GM19043 (cell line): ENCODE data around the gene ZNF488.
"Not testable (repeated sequence)": the region's sequence is repeated elsewhere in the genome, so short reads cannot be mapped to it uniquely, and the experiment has no call there.

ENCODE experiments used
- ATAC-seq: cut with Tn5 transposase; IDR thresholded peaks from one replicate; pipeline ENCODE4 v1.9.1; 2021; ENCODE audit warnings: low read depth; ENCODE audit not compliant: unreplicated experiment

ZNF488 gene

DNA sequence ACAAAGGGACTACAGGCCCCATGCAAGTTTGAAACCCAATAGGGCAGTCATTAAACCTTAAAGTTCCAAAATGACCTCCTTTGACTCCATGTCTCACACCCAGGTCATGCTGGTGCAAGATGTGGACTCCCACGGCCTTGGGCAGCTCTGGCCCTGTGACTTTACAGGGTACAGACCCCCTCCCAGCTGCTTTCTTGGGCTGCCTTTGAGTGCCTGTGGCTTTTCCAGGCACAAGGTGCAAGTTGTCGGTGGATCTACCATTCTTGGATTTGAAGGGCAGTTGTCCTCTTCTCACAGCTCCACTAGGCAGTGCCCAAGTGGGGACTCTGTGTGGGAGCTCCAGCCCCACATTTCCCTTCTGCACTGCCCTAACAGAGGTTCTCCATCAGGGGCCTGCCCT, 2.0 kb upstream of the ZNF488 start:
- ATAC-seq = not testable (repeated sequence)

GRCh38 chr10:47383261-47384147, 589 bp downstream of the ZNF488 start:
- no peak for ATAC-seq

DNA sequence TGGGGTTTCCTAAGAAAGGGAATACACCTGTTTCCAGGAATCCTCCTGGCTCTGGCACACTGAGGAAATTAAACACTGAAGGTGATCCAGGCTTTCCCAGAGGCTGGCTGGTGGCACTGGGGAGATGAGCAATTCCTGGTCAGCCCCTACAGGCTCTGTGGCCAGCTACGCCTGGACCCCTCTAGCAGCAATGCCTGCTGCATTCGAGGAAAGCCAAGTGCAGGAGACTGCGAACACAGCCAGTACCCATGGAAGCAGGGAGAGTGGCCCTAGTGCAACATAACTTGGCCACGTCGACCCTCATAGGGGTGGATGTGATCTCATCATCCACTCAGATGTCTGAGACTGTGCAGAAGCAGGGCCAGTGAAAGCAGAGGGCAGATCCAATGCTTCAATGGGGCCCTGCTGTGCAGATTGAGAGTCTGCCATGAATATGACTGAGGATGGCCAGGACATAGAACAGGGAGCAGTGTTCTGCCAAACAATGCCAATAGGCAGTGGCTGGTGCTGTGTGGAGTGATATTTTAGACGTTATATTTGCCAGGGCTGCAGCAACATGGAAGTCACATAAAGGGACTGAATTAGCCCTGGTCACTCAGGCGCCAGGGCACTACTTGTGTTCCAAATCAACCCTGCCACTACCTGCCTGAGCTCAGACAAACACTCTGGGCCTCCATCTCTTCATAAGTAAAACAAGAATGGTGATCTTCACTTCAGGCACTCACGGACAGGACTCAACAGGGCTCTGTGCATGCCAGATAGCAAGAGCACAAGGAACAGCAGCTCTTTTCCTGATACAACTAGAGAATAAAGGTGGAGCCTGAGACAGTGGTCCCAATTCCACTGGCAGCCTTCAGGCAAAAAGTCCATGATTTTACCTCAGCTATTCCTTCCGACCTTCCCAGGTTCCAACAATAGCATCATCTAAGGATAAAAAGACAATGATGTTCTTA, 2.4 kb downstream of the ZNF488 start:
- no peak for ATAC-seq

DNA sequence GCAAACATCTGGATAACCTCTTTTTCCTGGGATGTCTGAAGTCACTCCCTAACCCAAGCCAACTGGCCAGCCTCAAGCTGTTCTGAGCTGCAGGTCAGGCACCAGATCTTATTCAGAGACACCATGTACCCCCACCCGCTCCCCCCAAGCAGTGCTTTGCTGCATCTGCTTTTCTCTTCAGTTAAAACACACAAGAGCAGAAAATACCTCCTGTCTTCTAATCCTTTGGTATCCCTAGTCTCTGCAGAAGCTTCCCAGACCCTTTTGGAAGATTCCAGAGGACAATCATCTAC, 3.0 kb downstream of the ZNF488 start:
- ATAC-seq = no peak

GRCh38 chr10:47380341-47381102, 3.6 kb downstream of the ZNF488 start:
- ATAC-seq = no peak

DNA sequence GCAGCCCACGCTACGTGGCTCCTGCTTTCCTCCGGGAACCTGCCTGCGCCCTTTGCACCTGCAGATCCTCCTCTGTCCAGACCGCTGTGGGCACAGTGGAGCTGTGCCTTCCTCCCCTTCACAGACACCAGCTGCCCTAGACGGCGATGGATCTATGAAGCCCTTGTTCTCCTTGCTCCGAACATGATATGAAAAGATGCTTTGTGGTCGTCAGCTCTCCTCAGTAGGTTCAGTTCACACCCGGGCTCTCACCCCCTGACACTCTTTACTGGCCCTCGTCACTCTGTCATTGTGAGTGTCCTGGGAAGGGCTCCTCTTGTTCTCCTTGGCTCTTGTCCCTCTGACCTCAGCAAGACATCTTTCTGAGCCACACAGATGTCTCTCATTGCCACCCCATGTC, 4.2 kb downstream of the ZNF488 start:
- no peak for ATAC-seq

GRCh38 chr10:47379445-47379785, 4.7 kb downstream of the ZNF488 start:
- ATAC-seq = no peak

- ATAC-seq = no peak
Observed at GRCh38 chr10:47378606-47379444, 5.3 kb downstream of the ZNF488 start.

GRCh38 chr10:47378183-47378510, 5.9 kb downstream of the ZNF488 start:
- no peak for ATAC-seq

- ATAC-seq = no peak
Observed at GRCh38 chr10:47376522-47377220, 7.4 kb downstream of the ZNF488 start.

DNA sequence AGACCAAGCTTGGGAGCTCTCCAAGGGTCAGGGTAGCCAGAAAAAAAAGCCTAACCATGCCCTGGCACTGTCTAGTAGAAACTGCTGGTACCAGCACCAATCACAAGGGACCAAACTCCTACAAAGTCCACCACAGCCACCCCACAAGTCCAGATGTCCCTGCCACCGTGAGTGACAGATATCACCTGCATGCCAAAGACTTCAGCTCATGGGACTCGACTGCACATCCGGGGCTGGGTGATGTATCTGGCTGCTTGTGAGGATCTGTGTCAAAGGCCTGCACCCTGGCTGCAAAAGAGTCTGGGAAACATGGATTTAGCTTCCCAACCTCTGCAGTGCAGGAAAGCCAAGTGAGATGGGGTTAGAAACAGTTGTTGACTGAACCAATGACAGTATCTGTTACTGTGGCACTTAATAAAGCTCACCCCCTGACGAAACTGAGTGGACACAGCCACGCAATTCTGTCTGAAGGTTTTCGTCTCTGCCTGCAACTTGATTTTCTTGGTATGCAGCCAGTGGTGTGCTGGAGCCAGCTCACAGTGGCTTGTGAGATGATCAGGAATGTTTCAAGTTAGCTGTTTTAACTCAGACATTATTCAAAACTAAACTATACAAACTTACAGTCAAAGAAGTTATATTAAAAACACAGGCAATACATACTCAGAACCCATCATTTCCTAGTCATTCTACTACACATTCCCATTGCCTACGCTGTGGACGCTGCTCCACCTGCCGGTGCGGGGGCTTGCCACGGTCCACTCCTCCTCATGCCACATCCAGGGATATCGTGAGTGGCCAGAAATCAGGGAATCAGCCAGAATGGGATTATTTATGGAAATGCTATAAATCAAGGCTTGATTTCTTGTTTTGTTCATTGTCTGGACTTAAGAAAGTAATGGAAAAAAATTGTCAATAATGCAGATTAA, 9.2 kb downstream of the ZNF488 start:
- no peak for ATAC-seq

DNA sequence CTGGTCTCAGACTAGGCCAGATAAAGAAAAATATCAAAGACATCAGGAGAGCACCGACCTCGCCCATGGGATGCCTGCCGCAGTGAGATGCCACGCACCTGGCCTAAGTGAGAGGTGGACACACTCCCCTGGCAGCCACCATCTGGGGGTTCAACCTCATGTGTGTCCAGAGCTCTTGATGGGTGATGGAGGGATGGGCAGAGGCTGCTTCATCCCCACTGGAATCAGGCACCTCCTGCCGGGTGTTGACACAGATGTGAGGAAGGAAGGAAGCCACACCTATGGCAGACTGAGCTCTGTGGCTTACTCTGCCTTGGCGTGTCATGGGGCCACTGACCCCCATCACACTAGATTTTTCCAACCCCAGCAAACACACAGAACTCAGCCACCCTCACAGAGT, 11.4 kb downstream of the ZNF488 start:
- no peak for ATAC-seq

GRCh38 chr10:47371629-47372485, 12.2 kb downstream of the ZNF488 start:
- no peak for ATAC-seq

DNA sequence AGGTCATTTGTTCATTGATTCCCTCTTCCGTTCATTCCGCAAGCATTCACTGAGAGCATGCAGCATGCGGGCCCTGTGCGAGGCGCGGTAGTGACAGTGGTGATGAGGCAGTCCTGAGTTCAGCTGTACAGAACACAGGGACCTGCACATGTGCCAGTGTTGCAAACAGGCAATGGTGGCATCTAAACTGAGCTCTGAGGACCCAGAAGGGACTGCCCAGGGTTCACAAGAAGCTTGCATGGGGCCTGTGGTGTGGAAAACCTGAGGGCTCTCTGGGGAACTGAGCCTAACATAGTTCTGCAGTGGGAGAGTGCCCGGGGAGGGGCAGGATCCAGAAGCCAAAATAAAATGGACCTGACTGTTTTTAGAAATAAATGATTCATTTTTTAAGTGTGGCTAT, 13.2 kb downstream of the ZNF488 start:
- no peak for ATAC-seq

DNA sequence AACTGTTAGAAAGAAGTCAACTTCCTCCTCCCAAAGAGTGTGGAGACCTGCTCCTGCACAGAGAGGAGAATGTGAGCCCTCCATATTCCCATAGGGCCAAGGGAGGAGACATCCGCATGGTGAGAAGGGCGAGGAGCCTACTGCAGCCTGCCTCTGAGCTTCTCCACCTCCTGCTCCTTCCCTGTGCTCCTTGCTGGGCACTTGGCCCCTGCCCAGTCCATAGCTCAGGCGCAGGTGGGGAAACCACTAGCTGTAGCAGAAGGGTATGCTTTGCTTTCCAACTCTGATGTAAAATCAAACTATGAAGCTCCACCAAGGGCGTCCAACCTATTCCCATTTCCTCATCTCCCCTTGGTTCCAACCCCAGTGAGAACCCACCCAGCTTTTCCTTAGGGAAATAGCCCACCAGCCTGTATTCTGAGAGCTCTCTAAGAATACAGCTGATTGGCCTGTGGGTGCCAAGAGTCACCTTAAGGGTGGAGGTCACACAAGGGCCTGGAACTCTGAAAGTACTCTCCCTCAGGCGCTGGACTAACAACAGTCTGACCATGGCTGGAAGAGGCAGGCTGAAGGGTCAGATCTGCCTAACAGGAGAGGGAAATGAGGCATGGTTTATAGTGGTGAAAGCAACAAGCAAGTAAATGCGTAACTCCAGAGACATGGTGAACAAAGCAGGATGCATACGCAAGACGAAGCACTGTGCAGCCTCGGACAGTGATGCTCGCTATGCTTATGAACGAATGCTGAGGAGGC, 13.9 kb downstream of the ZNF488 start:
- no peak for ATAC-seq

DNA sequence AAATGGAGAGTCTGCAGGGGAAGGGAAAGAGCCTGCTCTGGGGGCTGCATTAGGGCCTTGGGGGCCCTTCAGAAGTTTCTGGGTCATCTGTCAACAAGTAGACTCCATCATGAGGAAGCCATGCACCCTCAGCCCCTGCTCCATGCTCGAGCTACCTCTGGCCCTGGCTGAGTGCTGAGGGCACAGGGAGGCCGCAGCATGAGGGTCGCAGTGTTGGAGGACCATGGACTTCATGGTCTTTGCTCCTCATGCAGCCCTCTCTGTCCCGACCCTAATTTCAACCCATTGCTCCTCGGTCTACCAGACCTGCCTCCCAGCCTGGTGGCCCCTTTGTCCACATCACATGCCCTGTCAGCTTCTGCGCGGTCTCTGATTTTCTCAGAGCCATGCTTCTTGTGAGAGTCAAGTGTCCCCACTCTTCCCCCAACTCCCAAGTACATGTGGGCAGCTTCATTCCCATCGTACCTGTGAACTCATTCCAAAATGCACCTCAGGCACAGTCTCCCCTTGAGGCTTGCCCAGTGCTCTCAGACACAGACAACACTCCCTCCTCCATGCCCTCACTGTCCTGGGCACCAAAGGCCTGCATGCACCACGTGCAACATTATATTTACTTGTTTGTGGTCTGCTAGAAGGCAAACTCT, 14.7 kb downstream of the ZNF488 start:
- no peak for ATAC-seq
